AG04449 (cell line): ENCODE results near the gene SCN5A.

Experiments
- CTCF ChIA-PET: fragments of 350-600 bp; formaldehyde crosslinking; extraction: SDS; loops from one replicate; lab custom pipeline; 2021; ENCODE audit warnings: antibody characterized with exemption; lab: Yijun Ruan, JAX
- POLR2A ChIA-PET: fragments of 400-600, 350-600 bp; formaldehyde crosslinking; extraction: SDS; loops from one replicate; lab custom pipeline; 2020; ENCODE audit warnings: antibody characterized with exemption, inconsistent platforms; lab: Yijun Ruan, JAX
- DNase-seq: peaks from one replicate; pipeline ENCODE4 v3.0.0-alpha.2; 2010; ENCODE audit warnings: low read depth, low spot score
- H3K4me3 ChIP-seq: 2 replicates; pipeline ENCODE4 v1.5.1; 2011; ENCODE audit warnings: low read depth, mild to moderate bottlenecking, control low read depth, low read length
- CTCF ChIP-seq: IDR thresholded peaks from one replicate; pipeline ENCODE4 v1.5.1; 2011; ENCODE audit warnings: mild to moderate bottlenecking, moderate library complexity, low read length, control low read depth, inconsistent platforms; ENCODE audit not compliant: insufficient read depth; ENCODE audit errors: missing control alignments

Gene SCN5A

GRCh38 chr3:38534180-38534579 lies 115.3 kb downstream of the SCN5A start:
- DNase-seq, result no peak
- ChIA-PET POLR2A (no interaction called here), CTCF (interaction anchor here (1.3 kb wide), 1 partner anchor 13 kb away, joined by 19 read pairs; no protein-coding TSS in a partner anchor)
- no peak overlapping the region for H3K4me3 ChIP-seq
- TF ChIP-seq CTCF, result no peak

GRCh38 chr3:38533285-38533976 lies 116.1 kb downstream of the SCN5A start:
- DNase-seq, result no peak
- POLR2A ChIA-PET, result no interaction called here
- CTCF ChIA-PET, result interaction anchor here (1.3 to 4.4 kb wide), 2 partner anchors 12 kb away, joined by 19 to 37 read pairs; no protein-coding TSS in a partner anchor
- no peak for TF ChIP-seq CTCF
- no peak overlapping the region for H3K4me3 ChIP-seq

GRCh38 chr3:38532529-38532928 lies 117.0 kb downstream of the SCN5A start:
- TF ChIP-seq CTCF, result no peak
- H3K4me3 ChIP-seq, result no peak overlapping the region
- ChIA-PET POLR2A (no interaction called here), CTCF (interaction anchor here (4.4 kb wide), 1 partner anchor 11 kb away, joined by 37 read pairs; no protein-coding TSS in a partner anchor)
- DNase-seq, result no peak

GRCh38 chr3:38528457-38528856 lies 121.0 kb downstream of the SCN5A start:
- ChIA-PET POLR2A (no interaction called here), CTCF (interaction anchor here (0.9 to 2.3 kb wide), 2 partner anchors 11 to 123 kb away, joined by 3 to 10 read pairs; no protein-coding TSS in a partner anchor)
- no peak overlapping the region for H3K4me3 ChIP-seq
- no peak for DNase-seq
- no peak for TF ChIP-seq CTCF

- no peak overlapping the region for H3K4me3 ChIP-seq
- DNase-seq, result no peak
- ChIA-PET CTCF (interaction anchor here (1.8 to 11.1 kb wide), 2 partner anchors 130 to 473 kb away, joined by 6 to 334 read pairs; no protein-coding TSS in a partner anchor), POLR2A (no interaction called here)
- no peak for TF ChIP-seq CTCF
Measured at GRCh38 chr3:38526792-38527191, 122.7 kb downstream of the SCN5A start.

- DNase-seq, result no peak
- TF ChIP-seq CTCF, result no peak
- CTCF ChIA-PET, result interaction anchor here (1.2 to 11.1 kb wide), 11 partner anchors 15 to 478 kb away, joined by 3 to 334 read pairs (median 6); partner anchors contain the start of gene EXOG
- POLR2A ChIA-PET, result no interaction called here
- no peak overlapping the region for H3K4me3 ChIP-seq
Measured at GRCh38 chr3:38524141-38524739, 125.2 kb downstream of the SCN5A start.
